Measurements from ENCODE around the gene SPATA32.

Gene SPATA32

DNA sequence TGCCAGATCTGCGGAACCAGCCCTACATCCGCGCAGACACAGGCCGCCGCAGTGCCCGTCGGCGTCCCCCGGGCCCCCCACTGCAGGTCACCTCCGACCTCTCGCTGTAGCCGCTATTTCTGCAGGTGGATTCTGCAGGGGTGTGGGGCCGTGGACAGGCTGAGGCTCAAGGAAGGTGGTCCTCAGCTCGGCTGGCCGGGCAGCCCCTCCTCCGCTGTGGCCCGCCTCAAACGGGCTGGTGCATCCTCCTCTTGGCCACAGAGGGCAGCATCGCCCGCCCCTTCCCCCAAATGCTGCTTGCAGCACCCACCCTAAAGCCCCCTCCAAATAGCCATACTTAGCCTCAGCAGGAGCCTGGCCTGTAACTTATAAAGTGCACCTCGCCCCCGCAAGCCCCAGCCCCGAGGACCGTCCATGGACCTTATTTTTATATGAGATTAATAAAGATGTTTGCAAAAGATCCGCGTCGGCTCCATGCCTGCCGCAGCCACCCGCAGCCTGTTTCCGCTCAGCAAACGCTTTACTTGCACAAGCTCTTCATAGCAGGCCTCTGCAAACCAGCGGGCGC, 14.9 kb downstream of the SPATA32 start:
- DNase-seq (ENCODE audit: low read depth) = no peak

DNA sequence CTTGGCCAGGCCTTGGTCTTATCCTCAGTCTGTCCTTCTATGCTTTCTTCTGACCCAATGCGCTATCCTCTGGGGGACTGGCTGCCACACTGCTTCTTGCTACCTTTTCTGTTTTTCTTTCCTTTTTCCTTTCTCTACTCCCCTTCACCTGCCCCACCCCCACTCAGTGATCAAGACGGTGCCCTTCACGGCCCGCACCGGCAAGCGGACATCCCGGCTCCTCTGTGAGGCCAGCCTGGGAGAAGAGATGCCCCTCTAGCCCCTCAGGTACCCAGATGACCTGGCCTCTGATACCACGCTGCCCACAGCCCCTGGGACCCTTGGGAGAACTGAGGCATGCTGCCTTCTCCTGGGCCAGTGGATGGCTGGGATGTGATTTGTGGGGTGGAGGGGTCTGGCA, 15.6 kb downstream of the SPATA32 start:
- DNase-seq (ENCODE audit: low read depth) = no peak

DNA sequence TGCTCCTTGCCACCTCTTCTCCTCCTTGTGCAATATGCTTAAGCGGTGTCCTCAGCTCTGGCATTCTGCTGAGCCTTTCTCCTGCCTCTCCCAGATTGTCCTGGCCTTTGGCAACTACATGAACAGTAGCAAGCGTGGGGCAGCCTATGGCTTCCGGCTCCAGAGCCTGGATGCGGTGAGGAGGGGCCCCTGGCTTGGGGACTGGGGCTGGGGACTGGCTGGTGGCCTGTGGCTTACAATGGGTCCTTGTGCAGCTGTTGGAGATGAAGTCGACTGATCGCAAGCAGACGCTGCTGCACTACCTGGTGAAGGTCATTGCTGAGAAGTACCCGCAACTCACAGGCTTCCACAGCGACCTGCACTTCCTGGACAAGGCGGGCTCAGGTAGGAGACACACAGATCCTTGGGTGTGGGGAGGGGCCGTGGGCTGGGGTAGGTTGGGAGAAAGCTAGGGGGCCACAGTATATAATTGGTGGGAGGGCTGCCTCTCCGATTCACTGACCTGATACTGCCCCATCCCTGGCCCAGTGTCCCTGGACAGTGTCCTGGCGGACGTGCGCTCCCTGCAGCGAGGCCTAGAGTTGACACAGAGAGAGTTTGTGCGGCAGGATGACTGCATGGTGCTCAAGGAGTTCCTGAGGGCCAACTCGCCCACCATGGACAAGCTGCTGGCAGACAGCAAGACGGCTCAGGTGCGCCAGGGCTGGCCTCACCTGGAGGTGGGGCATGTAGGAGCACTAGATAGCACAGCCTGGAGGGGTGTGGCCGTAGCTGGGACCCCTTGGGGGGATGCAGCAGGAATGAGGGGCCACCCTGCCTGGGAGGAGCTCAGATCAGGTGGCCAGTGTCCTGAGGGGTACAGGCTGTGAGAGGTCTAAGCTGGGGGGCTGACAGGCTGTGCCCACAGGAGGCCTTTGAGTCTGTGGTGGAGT, 16.9 kb downstream of the SPATA32 start:
- no peak for DNase-seq (ENCODE audit: low read depth)

DNA sequence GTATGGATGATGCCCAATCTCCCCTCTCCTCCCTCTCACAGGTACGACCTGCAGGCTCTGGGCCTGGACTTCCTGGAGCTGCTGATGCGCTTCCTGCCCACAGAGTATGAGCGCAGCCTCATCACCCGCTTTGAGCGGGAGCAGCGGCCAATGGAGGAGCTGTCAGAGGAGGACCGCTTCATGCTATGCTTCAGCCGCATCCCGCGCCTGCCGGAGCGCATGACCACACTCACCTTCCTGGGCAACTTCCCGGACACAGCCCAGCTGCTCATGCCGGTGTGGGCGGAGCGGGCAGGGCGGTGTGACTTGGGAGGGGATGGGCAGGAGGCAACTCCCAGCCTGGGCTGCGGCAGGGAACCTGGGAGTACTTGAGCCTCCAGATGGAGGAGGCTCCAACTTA, 18.1 kb downstream of the SPATA32 start:
- DNase-seq (ENCODE audit: low read depth) = no peak

DNA sequence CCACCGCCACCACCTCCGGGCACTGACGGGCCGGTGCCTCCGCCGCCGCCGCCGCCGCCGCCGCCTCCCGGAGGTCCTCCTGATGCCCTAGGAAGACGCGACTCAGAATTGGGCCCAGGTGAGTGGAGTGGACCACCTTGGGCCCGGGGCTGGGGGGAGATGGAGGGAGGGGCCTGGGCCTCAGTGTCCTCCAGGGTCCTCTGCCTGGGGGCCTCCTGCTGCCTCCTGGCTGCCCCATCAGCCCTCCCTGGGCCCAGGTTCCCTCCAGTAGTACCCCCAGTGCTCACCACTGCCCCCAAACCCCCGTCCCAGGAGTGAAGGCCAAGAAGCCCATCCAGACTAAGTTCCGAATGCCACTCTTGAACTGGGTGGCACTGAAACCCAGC, 19.9 kb downstream of the SPATA32 start:
- DNase-seq (ENCODE audit: low read depth) = no peak

DNA sequence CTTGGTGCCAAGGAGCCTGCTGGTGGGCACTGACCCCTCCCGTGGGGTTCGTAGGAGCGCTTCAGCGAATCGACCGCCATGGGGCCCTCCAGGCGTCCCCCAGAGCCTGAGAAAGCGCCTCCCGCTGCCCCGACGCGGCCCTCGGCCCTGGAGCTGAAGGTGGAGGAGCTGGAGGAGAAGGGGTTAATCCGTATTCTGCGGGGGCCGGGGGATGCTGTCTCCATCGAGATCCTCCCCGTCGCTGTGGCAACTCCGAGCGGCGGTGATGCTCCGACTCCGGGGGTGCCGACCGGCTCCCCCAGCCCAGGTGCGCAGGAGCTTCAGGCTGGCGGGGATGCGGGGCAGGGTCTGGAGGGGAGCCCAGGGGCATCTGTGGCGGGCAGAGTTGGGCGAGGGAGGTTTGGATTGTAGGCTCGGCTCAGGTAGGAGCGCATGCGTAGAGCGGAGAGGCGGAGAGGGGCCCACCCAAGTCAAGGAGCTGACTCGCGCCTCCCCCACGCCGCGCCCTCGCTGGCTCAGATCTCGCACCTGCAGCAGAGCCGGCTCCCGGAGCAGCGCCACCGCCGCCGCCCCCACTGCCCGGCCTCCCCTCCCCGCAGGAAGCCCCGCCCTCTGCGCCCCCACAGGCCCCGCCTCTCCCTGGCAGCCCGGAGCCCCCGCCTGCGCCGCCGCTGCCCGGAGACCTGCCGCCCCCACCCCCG, 20.4 kb downstream of the SPATA32 start:
- no peak for DNase-seq (ENCODE audit: low read depth)

DNA sequence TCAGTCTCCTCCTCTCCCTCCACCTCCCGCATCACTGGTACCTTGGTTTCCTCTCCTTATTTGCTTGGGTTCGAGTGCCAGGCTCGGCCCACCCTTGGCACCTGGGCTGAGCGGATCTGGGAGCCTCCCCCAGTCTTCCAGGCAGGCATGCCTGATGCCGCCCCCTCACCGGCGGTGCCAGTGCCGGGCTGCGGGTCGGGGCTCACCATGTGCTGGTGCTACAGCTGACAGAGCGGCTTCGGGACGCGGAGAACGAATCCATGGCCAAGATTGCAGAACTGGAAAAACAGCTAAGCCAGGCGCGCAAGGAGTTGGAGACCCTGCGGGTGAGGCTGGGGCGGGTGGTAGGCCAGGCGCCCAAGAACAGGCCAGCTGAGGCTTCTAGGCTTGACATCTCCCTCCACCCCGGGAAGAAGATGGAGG, 21.0 kb downstream of the SPATA32 start:
- no peak for DNase-seq (ENCODE audit: low read depth)

DNA sequence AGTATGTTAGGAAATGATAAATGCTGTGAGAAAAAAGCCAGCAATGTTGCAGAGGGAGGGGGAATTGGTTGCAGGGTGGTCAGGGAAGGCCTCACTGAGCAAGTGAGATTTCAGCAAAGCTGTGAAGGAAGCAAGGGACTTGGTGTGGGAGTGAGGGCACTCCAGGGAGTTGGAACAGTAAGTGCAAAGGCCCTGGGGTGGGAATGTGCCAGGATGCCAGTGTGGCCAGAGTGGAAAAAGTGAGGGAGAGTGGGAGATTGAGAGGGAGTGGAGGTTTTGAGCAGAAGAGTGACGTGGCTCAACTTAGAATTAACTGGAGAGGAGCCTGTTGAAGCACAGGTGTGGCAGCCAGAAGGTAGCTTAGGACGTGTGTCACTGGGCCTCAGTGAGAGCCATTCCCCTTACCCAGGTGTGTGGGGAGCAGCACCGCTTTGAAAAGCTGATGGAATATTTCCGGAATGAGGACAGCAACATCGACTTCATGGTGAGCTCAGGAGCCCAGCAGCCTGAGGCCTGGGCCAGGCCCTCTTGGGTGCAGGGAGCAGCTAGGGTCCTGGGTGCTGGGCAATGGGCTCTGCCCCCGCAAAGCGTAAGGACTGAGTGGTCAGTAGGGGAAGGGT, 23.6 kb downstream of the SPATA32 start:
- no peak for DNase-seq (ENCODE audit: low read depth)

DNA sequence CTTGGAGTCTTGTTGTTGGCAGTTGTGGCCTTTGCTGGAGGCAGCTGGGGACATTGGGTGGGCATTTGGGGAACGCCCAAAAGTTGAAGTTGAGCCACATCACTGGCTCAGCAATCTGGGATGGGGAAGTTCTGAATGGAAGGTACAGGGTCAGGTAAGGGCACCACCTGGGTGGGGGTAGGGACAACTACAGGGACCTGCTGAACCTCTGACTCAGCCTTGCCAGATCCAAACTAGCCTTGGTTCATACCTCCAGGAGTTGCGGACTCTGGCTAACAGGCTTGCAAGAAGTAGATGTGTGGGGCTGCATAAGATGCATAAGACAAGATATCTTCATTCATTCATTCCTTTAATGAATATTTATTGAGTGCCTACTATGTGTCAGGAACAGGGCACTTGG, 24.2 kb downstream of the SPATA32 start:
- no peak for DNase-seq (ENCODE audit: low read depth)

DNA sequence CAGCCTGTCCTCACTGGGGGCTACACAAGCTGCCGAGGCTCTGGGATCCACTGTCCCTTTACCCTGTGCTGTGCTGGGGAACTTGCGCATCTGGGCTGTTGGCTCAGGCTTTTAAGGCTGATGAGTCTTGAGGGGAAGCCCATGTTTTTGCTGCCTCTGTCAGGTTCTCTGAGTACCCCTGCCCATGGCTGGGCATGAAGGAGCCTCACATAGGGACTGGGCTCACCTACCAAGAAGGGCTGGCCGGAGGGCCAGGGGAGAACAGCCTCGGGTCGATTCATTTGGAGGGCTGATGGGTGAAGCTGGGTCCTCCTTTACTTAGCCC, 25.6 kb downstream of the SPATA32 start:
- no peak for DNase-seq (ENCODE audit: low read depth)

DNA sequence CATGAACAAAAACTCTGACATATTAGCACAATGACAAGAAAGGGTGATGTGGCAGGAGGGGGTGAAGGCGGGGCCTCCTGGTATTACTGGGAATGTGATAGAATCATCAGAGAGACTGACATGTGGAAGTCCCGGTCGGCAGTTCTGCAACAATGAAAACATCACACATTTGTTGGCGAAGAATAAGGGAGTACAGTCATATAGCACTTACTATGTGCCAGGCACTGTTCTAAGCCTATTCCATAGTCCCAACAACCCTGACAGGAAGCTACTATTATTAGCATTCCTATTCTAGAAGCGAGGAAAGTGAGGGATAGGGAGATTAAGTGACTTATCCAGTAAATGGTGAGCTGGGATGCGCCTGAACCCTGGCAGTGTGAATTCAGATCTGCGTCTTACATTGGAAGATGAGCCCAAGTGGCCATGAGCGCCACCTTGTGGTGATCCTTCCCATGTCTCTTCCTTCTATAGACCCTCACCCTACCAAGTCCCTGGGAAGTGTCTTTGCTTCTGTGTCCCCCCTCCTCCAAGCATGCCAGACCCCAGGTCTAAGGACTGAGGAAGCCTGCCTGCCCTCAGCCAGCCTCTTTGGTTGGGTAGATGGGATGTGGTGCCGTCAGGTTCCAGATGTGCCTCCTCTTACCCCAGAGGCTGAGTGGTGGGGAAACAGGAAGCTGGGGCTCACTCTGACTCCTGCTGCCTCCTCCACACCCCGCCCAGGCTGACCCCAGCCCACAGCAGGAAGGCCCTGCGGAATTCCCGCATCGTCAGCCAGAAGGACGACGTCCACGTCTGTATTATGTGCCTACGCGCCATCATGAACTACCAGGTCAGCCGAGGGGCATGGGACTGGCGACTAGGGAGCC, 26.2 kb downstream of the SPATA32 start:
- DNase-seq (ENCODE audit: low read depth) = peak; percentile 69

DNA sequence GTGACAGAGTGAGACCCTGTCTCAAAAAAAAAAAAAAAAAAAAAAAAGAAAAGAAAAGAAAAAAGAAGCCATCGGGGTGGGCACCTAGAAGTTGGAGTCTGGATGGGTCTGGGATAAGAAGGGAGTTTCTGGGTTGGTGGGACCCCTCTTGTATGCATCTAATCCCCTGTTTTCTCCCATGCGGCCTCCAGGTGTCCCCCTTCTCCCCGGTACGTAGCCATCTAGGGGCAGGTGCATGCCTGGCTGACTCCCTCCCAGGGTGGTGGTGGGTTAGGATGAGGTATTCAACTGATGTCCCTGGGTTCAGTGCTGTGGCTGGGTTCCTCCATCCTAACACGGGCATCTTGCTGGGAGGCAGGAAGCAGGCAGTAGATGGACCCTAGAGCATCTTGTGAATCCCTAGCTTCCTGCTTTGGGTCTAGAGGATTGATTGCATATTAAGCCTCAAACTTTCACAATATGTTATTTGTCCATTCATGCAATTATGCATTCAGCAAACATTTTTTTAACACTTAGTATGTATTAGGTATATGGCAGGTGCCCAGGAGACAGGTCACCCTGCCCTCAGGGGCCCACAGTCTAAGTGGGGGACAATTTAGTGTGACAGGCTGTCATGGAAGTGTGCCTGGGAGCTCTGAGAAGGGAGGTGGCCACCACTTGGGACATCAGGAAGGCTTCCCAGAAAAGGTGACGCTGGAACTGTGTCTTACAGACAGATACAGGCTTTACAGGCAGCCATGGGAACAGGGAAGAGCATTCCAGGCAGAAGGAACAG, 27.1 kb downstream of the SPATA32 start:
- no peak for DNase-seq (ENCODE audit: low read depth)

DNA sequence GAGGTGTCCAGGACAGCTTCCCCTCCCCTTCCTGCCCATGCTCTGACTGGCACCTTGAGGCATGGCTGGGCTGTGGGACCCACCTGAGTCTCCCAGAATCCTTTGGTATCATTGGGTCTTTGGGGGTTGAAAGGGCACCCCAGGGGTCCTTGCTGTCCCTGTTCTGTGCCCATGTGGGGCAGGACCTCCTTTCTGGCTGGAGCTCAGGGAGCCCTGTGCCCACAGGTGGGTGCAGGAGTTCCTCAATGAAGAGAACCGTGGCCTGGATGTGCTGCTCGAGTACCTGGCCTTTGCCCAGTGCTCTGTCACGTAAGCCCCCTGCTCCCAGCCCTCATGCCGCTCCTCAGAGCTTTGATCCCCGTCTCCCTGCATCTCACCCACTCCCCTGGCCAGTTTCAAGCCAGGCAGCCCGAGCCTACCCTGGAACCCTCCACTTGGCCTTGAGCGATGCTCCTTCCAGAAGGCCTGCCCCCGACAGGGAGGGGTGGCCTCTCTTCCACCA, 28.4 kb downstream of the SPATA32 start:
- DNase-seq (ENCODE audit: low read depth) = no peak

DNA sequence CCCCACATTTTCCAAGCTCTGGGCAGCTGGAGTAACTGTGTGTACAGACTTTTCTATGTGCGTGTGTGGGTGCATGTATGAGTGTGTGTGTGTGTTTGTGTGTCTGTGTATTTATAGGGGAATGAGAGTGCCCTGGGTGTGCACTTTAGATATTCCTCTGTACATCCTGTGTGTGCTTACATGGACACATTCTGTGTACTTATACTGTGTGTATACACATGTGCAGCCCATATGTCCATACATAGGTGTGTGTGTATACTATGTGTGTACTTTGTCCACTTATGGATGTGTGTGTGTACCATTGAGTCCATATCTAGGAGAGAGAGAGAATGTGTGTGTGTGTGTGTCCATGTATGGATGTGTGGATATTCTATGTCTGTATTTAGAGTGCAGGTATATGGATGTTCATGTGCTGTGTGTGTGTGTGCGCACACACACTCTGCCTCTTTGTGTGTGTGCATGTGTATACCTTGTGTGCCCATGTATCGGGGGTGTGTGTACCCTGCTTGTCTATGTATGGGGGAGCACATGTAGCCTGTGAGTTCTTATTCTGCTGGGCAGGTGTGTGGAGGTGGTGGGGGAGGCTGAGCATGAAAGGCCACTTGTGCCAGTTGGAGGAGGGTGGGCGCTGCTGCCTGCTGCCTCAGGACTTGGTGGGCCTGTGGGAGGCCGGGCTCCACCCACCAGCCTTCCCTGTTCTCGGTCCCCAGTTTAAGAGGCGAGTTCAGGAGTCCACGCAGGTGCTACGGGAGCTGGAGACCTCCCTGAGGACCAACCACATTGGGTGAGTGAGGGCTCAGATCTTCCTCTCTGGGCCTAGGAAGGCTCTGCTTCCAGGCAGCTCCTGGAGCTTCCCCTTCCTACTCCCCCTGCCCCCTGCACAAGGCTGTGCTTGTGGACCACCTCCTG, 29.1 kb downstream of the SPATA32 start:
- no peak for DNase-seq (ENCODE audit: low read depth)

DNA sequence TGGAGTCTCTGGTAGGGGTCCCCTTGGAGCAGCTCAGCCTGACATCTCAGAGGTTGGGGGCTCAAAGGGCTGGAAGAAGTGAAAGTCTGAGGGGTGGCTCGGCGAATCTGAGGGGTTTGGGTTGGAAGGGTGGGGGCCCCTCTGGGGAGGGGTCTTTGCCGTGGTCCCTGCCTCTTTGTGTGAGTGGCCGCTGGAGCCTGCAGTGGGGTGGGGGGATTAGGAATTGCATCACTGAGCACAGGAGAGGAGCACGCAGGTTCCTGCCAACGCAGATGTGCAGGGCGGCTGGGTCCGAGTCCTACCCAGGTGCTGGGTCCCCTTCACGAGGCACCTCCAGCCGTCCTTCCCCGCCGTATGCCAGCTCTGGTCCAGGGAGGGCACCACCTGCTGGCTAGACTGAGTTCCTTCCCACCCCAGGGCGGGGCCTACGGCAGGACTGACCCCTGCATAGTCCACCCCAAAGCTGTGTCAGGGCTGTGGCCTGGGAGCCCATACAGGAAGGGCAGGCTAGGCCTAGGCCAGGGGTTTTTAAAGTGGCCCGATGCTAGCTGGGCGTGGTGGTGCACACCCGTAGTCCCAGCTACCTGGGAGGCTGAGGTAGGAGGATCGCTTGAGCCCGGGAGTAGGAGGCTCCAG, 30.3 kb downstream of the SPATA32 start:
- DNase-seq (ENCODE audit: low read depth) = no peak

DNA sequence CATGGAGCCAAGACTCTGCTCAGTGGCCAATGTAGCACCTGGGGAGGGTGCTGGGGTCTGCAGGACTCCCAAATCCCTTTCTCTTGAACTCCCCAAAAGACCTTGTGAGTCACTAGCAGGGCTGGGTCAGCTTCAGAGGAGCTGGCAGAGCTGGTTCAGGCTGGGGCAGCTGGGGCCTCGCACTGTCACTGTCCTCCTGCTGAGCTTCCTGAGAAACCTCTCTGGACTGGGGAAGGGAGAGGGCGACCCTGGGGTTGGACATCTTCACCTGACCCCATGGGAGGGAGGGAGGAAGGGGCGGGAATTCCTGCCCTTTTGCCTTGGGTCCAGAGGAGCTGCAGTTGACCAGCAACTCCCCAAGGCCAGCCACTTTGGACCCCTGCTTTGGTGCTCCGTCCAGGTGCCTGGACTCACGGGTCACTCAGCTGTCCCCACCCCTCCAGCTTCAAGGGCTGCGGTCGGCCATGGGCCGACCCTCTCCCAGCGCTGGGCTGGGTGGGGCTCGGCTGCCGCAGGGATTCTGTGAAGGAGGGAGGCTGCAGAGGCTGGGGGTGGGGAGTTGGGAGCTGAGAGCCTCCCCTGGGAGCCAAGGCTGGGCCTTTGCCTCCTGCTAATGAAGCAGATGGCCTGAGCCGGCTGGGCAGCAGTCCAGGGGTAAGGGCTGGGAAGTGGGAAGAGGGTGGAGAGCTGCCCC, 31.0 kb downstream of the SPATA32 start:
- no peak for DNase-seq (ENCODE audit: low read depth)

DNA sequence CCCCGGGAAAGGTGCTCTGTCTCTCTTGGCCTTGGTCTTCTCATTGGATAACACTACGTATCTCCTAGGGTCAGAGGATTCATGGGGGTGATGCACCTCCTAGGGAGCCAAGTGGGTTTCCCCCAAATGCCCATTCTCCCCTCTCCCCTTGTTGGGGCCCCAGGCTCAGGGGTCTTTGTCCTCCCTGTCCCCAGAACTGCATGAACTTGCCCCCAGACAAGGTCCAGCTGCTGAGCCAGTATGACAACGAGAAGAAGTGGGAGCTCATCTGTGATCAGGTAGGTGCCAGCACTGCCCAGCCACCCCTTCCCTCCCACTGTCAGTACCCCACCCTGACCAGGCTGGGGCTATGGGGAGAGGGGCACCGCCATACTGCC, 31.5 kb downstream of the SPATA32 start:
- no peak for DNase-seq (ENCODE audit: low read depth)

DNA sequence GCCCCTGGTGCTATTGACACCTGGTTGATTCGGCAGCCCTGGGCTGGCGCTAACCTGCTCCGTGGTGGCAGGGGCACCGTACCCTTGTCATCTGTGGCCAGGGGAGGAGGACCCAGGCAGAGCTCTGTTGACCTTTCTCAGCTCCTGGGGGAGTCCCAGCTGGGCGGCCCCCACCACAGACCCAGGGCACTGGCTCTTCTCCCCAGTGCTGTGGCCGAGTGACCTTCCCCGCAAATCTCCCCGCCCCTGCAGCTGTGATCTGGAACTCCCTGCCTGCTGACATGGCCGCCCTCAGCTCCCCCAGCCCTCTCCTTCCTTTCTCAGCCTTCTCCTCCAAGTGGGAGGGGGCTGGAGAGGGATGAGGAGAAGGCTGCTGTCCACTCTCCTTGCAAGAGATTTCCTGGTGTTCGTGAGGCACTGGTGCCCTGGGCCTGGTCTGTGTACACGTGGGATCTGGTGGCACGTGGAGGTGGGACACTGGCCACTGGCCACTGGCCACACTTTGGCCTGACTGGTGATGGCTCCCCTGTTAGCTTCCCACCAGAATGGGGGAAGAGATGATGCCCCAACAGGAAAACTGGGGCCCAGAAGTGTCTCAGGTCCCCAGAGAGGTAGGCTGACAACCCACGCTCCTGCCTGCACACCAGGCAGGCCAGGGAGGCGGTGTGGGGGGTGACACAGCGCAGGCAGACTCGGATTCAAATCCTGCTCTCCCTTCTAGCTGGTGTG, 32.0 kb downstream of the SPATA32 start:
- DNase-seq (ENCODE audit: low read depth) = peak; percentile 49

Data from activated gamma-delta T cell treated with anti-CD3 and anti-CD28 coated beads, Interleukin-2, amount 50 U/mL, for 16 hours (primary cell).